ENCODE results near the gene DUSP15.
"Not testable (repeated sequence)": the region's sequence is repeated elsewhere in the genome, so short reads cannot be mapped to it uniquely, and the experiment has no call there.

DUSP15 gene

DNA sequence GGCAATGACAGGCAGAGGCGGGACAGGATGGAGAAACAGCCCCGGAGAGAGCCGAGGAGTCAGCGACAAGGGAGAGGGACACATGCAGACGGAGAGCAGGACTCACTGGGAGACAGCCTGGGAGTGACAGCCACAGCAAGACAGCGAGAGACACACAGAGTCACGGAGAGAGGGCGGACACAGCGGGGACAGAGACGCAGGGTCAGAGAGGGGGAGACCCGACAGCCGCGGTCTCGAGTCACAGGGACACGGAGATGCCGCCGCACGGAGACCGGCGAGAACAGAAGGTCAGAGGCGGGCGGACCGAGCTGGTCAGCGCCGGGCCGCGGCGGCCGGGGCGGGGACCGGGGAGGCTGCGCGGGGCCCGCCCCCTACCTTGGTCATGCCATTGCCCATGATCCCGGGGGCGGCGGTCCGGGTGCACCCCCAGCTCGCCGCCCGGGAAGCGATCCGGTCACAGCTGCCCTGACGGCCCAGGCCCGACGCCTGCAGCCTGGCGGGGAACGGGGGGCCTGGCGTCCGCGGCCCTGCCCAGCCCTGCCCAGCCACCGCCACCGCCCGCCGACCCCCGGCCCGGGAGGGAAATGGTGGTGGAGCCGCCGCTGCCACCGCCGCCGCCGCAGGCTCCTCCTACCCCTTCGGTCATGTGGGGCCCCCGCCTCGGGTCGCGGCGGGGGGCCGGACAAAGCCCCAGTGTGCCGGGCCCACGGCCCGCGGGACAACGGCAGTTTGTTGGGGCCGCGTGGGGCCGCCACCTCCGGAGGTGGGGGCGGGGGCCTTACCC, at the start of gene DUSP15, which contains the start of gene TTLL9:
Gene DUSP15 (minus strand): TSS at position 586 of the 784 bp plus-strand sequence. CDS start 190 bp downstream, at position 396.
Gene TTLL9 (plus strand): TSS at position 693 of the 784 bp plus-strand sequence. CDS start 493 bp downstream, outside the sequence.
- DNase-seq = no peak

DNA sequence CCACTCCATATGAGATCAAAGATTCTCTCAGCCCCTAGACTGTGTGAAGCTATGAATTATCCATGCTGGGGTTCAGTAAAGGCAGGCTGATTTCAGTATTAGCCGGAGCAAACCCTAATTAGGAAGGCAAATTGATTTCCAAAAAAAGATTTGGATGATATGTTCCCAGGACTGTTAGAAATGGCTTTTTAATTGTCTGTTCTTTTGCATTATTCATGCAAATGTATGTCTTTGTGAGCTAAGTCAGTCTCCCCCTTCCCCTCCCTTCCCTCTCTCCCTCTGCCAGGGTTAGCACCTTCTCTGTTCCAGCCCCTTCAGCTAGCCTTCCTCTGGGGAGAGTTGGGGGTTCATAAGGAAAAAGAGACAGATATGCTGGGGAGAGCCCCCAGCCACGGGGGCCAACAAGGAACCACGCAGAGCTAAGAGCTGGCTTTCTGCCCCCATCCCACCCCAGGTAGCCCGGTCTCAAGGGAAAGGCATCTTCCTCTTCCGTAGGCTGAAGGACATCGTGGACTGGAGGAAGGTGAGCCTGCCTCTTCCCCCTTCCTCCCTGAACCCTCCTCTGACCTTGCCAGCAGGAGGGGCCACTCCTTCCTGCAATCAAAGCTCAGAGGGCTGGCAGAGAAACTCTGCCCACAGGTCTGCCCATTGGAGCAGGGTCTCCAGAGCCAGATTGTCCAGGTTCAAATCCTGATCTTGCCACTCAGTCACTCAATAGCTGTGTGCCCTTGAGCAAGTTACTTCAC, 49.3 kb upstream of the DUSP15 start:
- no peak for DNase-seq

DNA sequence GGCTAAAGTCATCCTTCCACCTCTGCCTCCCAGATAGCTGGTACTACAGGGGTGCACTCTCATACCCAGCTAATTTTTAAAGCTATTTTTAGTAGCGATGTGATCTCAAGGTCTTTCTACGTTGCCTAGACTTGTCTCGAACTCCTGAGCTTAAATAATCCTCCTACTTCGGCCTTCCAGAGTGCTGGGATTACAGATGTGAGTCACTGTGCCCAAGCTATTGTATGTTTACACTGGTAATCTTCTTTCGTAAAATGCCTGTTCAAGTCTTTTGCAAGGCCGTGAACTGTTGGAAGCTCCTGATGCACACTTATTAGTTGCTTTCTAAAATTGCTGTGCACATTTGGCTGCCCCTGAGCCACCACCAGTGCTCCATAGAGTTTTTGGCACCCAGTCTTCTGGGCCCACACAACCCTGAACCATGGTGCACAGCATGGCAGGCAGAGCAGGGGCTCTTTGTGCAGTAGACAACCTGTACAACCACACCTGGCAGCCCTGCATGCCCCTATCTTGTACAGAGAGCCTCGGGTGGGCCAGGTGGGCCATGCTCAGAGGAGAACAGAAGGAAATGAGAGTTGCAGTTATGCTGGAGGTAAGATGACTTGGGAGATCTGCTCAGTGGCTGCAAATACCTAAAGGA, 48.3 kb upstream of the DUSP15 start:
- no peak for DNase-seq

DNA sequence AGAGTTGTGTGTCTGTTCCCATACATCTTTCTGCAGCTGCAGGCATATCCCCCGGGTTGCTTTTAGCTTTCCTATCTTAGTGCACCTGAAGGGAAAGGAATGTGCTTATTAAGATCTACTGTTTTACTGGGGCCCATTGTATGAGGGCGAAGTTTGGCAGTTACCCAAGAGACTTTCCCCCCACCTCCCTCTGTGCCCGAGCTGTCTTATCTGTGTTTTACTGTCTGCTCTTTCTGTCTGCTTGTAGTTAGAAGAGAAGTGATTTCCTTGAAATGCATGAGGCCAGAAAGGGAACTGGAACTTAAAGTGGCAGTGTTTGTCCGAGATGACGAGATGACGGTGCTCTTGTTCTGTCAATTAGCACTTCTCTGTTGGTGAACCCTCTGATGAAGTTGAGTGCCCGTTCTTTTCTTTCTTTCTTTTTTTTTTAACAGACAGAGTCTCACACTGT, 47.7 kb upstream of the DUSP15 start:
- not testable (repeated sequence) for DNase-seq

DNA sequence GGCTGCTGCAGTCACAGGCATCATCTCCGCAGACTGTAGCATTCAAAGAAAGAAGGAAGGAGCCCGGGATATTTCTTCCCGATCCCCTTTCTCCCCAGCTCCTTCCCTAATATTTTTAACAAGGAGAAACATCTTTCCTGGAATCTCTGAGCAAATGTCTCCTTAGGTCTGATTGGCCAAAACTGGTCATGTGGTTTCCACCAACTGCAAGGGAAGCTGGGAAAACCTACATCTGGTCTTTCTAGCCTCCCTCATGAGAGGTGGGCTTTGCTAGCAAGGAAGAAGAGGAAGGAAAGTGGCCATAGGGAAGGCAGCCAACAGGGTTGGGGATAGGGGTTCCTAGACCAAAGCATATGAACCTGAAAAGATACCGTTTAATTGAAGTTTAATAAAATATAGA, 46.4 kb upstream of the DUSP15 start:
- no peak for DNase-seq

GRCh38 chr20:31915491-31916280, 45.4 kb upstream of the DUSP15 start:
- no peak for DNase-seq

DNA sequence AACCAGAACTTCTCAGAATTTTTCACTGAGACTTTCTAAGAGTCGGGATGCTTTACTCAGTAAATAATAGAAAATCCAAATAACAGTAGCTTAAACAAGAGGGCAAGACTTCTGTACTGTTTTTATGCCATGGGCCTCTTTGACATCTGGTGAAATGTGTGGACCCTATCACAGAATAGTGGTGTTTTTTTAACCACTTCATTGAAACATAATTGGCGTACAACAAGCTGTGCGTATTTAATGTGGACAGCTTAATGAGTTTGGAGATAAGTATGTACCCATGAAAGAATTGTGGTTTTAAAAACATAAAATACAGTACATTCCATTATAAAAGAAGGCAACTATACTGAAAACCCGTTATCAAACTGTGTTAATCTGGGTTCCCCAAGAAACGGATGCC, 43.8 kb upstream of the DUSP15 start:
- DNase-seq = no peak

- DNase-seq = no peak
These were observed 43.3 kb upstream of the DUSP15 start for GRCh38 chr20:31913431-31914157.

- no peak for DNase-seq
These were observed 39.9 kb upstream of the DUSP15 start for GRCh38 chr20:31910071-31910803.

GRCh38 chr20:31909253-31910070, 39.1 kb upstream of the DUSP15 start:
- no peak for DNase-seq

GRCh38 chr20:31908424-31908823, 38.1 kb upstream of the DUSP15 start:
- DNase-seq = no peak

GRCh38 chr20:31908016-31908415, 37.7 kb upstream of the DUSP15 start:
- DNase-seq = no peak

- DNase-seq = no peak
These were observed 36.7 kb upstream of the DUSP15 start for GRCh38 chr20:31907046-31907445.

GRCh38 chr20:31906001-31906400, 35.7 kb upstream of the DUSP15 start:
- no peak for DNase-seq

DNA sequence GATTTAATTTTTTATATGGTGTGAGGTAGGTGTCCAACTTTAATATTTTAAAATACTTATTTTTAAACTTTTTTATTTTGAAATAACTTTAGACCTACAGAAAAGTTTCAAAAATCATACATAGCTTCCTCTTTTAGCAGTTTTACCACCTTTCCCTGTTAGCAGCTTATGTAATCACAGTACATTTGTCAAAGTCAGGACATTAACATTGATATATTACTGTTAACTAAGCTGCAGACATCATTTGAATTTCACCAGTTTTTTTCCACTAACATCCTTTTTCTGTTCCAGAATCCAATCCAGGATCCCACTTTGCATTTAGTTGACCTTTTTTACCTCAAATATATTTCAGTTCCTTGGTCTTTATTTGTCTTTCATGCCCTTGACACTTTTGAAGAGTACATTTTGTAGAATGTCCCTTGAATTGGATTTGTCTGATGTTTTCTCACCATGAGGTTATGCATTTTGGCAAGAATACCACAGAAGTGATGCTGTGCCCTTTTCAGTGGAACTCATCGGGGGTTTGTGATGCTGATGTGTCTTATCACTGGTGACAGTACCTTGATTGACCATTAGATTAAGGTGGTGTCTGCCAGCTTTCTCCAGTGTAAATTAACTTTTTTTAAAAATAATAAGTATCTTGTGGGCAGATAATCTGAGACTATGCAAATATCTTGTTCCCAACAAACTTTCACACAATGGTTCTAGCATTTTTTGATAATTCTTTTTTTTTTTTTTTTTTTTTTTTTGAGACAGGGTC, 33.5 kb upstream of the DUSP15 start:
- no peak for DNase-seq

GRCh38 chr20:31901615-31902014, 31.3 kb upstream of the DUSP15 start:
- DNase-seq = no peak

DNA sequence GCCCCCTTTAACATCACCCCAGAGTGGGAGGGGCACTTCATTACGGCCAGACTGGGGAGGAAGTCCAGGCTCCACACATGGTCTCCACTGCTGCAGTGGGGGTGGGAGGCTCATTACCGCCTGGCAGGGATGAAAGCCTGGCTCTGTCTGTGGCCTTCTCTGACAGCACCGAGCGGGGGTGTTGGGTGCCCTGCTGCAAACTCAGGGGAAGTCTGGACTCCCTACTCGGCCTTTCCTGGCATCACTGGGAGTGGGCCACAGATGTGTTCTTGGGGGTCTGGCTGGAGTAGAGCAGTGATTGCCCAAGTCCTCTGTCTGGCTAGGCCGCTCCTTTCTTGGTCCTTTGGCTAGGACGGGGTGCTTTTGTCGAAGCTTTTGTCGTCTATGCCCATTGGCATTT, 27.2 kb upstream of the DUSP15 start:
- no peak for DNase-seq

DNA sequence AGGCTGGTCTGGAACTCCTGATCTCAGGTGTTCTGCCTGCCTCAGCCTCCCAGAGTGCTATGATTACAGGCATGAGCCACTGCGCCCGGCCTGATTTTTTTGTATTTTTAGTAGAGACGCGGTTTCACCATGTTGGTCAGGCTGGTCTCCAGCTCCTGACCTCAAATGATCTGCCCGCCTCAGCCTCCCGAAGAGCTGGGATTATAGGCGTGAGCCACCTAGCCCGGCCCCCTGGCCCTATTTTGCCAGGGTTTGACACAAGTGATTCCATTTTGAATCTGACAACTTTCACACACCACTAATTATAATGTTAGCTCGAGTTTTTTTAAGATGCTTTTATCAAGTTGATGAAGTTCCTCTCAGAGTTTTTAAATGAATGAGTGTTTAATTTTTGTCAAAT, 25.7 kb upstream of the DUSP15 start:
- no peak for DNase-seq

- DNase-seq = no peak
These were observed 24.8 kb upstream of the DUSP15 start for GRCh38 chr20:31894980-31895675.

Measured in activated CD8-positive, alpha-beta memory T cell treated with anti-CD3 and anti-CD28 coated beads, Interleukin-2, amount 50 U/mL, for 48 hours (primary cell).